ENCODE measurements around the gene RFPL4AL1.
"Not testable (repeated sequence)": the region's sequence is repeated elsewhere in the genome, so short reads cannot be mapped to it uniquely, and the experiment has no call there.

RFPL4AL1 gene

DNA sequence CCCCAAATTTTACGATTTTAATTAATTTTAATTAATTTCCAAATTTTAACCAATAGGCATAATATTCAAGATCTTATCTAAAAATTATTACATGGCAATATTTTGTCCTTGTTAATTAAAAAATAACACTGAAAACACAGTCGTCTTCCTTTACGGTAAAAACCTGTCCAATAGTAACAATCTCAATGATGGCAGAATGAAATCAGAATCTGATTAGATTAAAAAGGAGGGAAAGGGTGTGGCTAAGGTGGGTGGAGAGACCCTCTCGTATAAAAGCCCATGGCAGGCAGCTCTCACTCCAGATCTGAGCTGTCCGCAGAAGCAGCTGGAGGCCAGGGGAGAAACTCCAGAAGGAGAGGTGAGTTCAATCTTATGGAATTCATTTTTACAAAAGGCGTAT lies at the start of gene RFPL4AL1:
RFPL4AL1 (plus strand) TSS at position 301 of the 400 bp plus-strand sequence. CDS start 2,687 bp downstream, outside the sequence.
- H3K27me3 Mint-ChIP-seq: peaks cover 20% of the 10 kb centered on the region
- H3K27ac Mint-ChIP-seq; H3K36me3 Mint-ChIP-seq; H3K4me3 Mint-ChIP-seq; H3K4me1 Mint-ChIP-seq (ENCODE audit: low read depth); H3K9me3 Mint-ChIP-seq (ENCODE audit: low read depth): not testable (repeated sequence)

DNA sequence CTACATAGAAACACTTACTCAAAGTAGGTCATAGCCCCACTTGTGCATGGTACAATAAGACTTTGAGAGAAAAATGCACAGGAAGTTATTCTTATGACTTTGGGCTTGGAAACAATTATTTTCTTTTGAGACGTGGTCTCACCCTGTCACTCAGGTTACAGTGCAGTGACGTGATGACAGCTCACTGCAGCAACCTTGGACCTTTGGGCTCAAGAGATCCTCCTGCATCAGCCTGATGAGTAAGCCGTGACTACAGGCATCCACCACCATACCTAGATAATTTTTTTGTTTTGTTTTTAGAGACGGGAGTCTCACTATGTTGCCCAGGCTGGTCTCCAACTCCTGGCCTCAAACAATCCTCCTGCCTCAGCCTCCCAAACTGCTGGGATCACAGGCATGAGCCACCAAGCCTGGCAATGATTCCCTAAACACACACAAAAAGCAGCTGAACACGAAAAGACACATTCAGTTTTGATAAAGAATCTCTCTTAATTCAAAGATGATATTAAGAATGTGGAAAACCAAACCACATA lies 48.6 kb upstream of the RFPL4AL1 start:
- no peak overlapping the region for H3K4me3 Mint-ChIP-seq
- H3K9me3 Mint-ChIP-seq (ENCODE audit: low read depth): peaks cover 8% of the 10 kb centered on the region
- H3K4me1 Mint-ChIP-seq (ENCODE audit: low read depth): no peaks in the 10 kb centered on the region
- H3K27ac Mint-ChIP-seq: no peak overlapping the region
- peaks cover 3% of the 10 kb centered on the region for H3K36me3 Mint-ChIP-seq
- H3K27me3 Mint-ChIP-seq: peaks cover 43% of the 10 kb centered on the region

DNA sequence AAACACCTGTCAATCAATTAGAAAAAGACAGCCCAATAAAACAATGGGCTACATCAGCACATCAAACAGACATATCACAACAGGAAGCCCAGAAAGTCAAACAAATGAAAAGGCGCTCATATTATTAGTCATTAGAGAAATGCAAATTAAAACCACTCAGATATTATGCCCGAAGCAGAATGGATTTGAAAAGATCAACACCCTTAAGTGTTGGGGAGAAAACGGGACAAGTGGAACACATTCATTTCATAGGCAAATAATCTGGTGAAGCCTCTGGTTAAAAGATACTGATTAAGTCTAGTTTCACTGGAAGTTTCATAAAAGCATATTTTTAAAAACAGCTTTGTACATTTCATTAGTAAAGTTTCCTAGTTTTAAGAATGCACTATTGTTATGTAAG lies 48.1 kb upstream of the RFPL4AL1 start:
- Mint-ChIP-seq H3K27me3 (peaks cover 45% of the 10 kb centered on the region), H3K4me3 (no peak overlapping the region)

DNA sequence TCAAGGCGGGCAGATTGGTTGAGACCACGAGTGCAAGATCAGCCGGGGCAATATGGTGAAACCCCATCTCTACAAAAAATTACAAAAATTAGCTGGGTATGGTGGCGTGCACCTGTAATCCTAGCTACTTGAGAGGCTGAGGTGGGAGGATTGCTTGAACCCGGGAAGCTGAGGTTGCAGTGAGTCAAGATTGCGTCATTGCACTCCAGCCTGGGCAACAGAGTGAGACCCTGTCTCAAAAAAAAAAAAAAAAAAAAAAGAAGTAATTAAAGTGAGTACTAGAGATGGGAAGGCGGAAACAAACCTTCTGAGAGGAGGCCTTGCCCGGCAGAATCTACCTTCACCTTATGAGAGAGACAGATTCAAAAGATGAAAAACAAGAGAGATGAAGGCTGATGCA lies 45.4 kb upstream of the RFPL4AL1 start:
- H3K9me3 Mint-ChIP-seq (ENCODE audit: low read depth): peaks cover 8% of the 10 kb centered on the region
- H3K27ac Mint-ChIP-seq: no peak overlapping the region
- no peak overlapping the region for H3K4me3 Mint-ChIP-seq
- peaks cover 3% of the 10 kb centered on the region for H3K36me3 Mint-ChIP-seq
- no peaks in the 10 kb centered on the region for H3K4me1 Mint-ChIP-seq (ENCODE audit: low read depth)
- peaks cover 30% of the 10 kb centered on the region for H3K27me3 Mint-ChIP-seq

More for the DNA sequence above, 48.1 kb upstream of the RFPL4AL1 start:
- H3K36me3 Mint-ChIP-seq: peaks cover 3% of the 10 kb centered on the region
- no peaks in the 10 kb centered on the region for H3K4me1 Mint-ChIP-seq (ENCODE audit: low read depth)
- peaks cover 8% of the 10 kb centered on the region for H3K9me3 Mint-ChIP-seq (ENCODE audit: low read depth)
- H3K27ac Mint-ChIP-seq: no peak overlapping the region

DNA sequence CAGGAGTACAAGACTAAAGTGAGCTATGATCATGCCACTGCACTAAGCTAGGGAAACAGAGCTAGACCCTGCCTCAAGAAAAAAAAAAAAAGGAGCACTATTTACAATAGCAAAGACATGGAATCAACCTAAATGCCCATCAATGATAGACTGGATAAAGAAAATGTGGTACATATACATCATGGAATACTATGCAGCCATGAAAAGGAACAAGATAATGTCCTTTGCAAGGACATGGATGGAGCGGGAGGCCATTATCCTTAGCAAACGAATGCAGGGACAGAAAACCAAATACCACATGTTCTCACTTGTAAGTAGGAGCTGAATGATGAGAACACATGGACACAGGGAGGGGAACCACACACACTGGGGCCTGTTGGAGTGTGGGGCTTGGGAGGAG lies 38.5 kb upstream of the RFPL4AL1 start:
- H3K4me3 Mint-ChIP-seq; H3K27ac Mint-ChIP-seq; H3K27me3 Mint-ChIP-seq; H3K4me1 Mint-ChIP-seq (ENCODE audit: low read depth); H3K9me3 Mint-ChIP-seq (ENCODE audit: low read depth); H3K36me3 Mint-ChIP-seq: not testable (repeated sequence)

DNA sequence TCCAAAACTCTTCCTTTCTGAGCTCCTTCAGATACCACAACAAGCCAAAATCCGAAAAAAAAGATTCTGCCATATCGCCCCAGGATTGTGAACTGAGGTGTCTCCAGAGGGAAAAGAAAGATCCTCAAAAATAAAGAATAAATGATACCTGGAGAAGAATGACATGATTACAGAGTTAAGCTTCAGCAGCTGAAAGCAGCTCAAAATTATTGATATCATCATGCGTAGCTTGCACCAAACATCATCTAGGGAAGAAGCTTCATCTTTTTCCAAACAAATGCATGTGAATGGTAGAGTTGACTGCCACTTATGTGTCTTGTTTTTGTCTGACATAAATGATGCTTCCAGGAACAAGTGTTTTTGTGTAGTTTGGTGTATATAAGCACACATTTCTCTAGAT lies 30.6 kb upstream of the RFPL4AL1 start, which contains the start of gene NLRP9:
NLRP9 (minus strand) TSS at position 101 of the 400 bp plus-strand sequence; CDS start at position 73, 28 bp downstream.
- no peak within 1 kb of the TSS for H3K4me3 Mint-ChIP-seq
- no peaks in the 10 kb centered on the region for H3K9me3 Mint-ChIP-seq (ENCODE audit: low read depth)
- peaks cover 13% of the 10 kb centered on the region for H3K27me3 Mint-ChIP-seq
- H3K4me1 Mint-ChIP-seq (ENCODE audit: low read depth): no peaks in the 10 kb centered on the region
- H3K27ac Mint-ChIP-seq: no peak within 1 kb of the TSS
- no peaks in the 10 kb centered on the region for H3K36me3 Mint-ChIP-seq

DNA sequence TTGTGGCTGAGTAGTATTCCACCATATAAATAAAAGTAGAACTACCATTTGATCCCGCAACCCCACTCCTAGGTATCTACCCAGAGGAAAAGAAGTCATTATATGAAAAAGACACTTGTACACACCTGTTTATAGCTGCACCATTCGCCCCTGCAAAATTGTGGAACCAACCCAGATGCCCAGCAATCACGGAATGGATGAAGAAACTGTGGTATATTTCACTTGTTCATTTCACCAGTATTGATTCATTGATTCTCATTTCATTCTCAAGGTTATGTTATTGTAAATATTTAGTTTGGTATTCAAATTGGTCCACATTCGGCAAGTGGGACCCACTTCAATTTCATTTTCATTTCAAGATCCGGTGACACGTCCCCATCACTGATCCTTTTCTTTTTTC lies 18.2 kb upstream of the RFPL4AL1 start:
- no peaks in the 10 kb centered on the region for H3K36me3 Mint-ChIP-seq
- no peaks in the 10 kb centered on the region for H3K4me1 Mint-ChIP-seq (ENCODE audit: low read depth)
- no peak overlapping the region for H3K27ac Mint-ChIP-seq
- H3K4me3 Mint-ChIP-seq: no peak overlapping the region
- peaks cover 9% of the 10 kb centered on the region for H3K27me3 Mint-ChIP-seq
- no peaks in the 10 kb centered on the region for H3K9me3 Mint-ChIP-seq (ENCODE audit: low read depth)

DNA sequence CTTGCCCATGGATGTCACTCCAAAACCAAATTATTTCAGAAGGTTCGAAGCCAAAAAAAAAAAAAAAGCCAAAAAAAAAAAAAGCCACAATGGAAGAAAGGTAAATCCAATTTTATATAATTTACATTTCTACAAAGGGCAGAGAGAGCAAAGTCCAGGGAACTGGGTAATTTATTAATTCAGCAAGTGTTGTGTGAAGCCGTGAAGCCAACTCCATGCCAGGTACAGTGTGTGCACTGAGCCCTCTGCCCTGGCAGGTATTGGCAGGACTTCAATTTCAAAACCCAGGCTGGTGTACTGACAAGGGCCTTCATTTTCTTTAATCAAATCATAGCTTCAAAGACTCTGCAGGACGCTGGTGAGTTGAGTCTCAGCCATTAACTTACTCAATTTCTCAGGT lies 15.5 kb upstream of the RFPL4AL1 start:
- no peak overlapping the region for H3K4me3 Mint-ChIP-seq
- no peaks in the 10 kb centered on the region for H3K9me3 Mint-ChIP-seq (ENCODE audit: low read depth)
- peaks cover 9% of the 10 kb centered on the region for H3K27me3 Mint-ChIP-seq
- no peaks in the 10 kb centered on the region for H3K36me3 Mint-ChIP-seq
- no peak overlapping the region for H3K27ac Mint-ChIP-seq
- H3K4me1 Mint-ChIP-seq (ENCODE audit: low read depth): no peaks in the 10 kb centered on the region

DNA sequence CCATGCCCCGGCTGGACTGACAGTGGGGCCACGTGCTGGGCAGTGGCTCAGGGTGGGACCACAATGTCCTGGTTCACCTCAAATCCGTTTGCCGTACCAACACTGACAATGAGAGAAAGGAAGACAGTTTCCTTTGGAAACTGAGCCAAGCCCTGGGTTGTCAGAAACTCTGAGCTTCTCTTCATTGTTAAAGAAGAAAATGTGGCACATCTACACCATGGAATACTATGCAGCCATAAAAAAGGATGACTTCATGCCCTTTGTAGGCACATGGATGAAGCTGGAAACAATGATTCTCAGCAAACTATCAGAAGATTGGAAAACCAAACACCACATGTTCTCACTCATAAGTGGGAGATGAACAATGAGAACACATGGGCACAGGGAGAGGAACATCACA lies 12.1 kb upstream of the RFPL4AL1 start:
- H3K4me3 Mint-ChIP-seq; H3K27ac Mint-ChIP-seq; H3K36me3 Mint-ChIP-seq; H3K4me1 Mint-ChIP-seq (ENCODE audit: low read depth); H3K9me3 Mint-ChIP-seq (ENCODE audit: low read depth): not testable (repeated sequence)
- peaks cover 18% of the 10 kb centered on the region for H3K27me3 Mint-ChIP-seq

DNA sequence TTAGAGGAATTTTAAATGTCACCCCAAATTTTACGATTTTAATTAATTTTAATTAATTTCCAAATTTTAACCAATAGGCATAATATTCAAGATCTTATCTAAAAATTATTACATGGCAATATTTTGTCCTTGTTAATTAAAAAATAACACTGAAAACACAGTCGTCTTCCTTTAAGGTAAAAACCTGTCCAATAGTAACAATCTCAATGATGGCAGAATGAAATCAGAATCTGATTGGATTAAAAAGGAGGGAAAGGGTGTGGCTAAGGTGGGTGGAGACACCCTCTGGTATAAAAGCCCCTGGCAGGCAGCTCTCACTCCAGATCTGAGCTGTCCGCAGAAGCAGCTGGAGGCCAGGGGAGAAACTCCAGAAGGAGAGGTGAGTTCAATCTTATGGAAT lies 10.1 kb upstream of the RFPL4AL1 start, which contains the start of gene RFPL4A:
RFPL4A (plus strand) TSS at position 301 of the 400 bp plus-strand sequence. CDS start 2,704 bp downstream, outside the sequence.
- not testable (repeated sequence) for H3K27ac Mint-ChIP-seq; H3K9me3 Mint-ChIP-seq (ENCODE audit: low read depth); H3K36me3 Mint-ChIP-seq; H3K4me3 Mint-ChIP-seq; H3K4me1 Mint-ChIP-seq (ENCODE audit: low read depth)
- peaks cover 15% of the 10 kb centered on the region for H3K27me3 Mint-ChIP-seq

DNA sequence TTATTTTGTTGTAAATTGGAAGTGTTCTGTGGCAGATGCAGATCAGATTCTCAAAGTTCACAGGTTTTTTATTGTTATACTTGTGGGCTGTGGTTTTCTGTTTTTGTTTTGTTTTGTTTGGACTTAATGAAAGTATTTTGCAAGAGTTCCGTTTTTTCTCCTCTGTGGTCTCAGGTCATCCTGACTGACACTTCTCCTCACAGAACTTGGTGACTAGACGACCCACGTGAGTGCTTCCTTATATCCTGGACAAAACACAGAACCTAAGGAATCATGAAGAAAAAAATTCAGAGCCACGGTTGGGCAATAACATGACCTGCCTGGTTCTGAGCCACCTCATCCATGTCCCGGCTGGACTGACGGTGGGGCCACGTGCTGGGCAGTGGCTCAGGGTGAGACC lies 2.5 kb upstream of the RFPL4AL1 start:
- Mint-ChIP-seq H3K27me3 (peaks cover 21% of the 10 kb centered on the region), H3K4me3 (no peak overlapping the region), H3K27ac (no peak overlapping the region), H3K9me3 (ENCODE audit: low read depth) (peaks cover 5% of the 10 kb centered on the region), H3K36me3 (peaks cover 2% of the 10 kb centered on the region), H3K4me1 (ENCODE audit: low read depth) (no peaks in the 10 kb centered on the region)

DNA sequence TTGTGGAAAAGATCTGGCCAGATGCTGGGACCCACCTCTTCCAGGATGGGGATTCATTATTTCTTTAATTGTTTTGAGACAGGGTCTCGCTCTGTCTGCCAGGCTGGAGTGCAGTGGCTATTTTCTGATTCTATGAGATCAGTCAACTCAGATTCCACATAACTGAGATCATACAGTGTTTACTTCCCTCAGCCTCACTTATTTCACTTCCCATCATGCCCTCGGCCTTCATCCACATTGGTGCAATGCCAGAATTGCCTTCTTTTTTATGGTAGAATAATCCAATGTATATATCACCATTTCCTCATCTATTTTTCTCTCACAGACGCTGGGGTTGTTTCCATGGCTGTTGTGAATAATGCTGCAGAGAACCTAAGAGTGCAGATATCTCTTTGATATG lies 714 bp downstream of the RFPL4AL1 start:
- not testable (repeated sequence) for H3K9me3 Mint-ChIP-seq (ENCODE audit: low read depth); H3K4me1 Mint-ChIP-seq (ENCODE audit: low read depth); H3K36me3 Mint-ChIP-seq; H3K4me3 Mint-ChIP-seq; H3K27ac Mint-ChIP-seq
- H3K27me3 Mint-ChIP-seq: peaks cover 20% of the 10 kb centered on the region

DNA sequence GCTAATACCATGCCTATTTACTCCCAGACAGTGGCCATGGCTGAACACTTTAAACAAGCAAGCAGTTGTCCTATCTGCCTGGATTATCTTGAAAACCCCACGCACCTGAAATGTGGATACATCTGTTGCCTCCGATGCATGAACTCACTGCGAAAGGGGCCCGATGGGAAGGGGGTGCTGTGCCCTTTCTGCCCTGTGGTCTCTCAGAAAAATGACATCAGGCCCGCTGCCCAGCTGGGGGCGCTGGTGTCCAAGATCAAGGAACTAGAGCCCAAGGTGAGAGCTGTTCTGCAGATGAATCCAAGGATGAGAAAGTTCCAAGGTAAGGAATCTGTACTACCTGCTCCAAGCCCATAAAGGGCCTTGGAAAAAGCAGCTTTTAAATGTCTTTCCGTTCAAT lies 8.6 kb downstream of the RFPL4AL1 start:
- Mint-ChIP-seq H3K4me3 (no peak overlapping the region), H3K27me3 (peaks cover 33% of the 10 kb centered on the region), H3K4me1 (ENCODE audit: low read depth) (no peaks in the 10 kb centered on the region), H3K27ac (no peak overlapping the region), H3K9me3 (ENCODE audit: low read depth) (no peaks in the 10 kb centered on the region), H3K36me3 (no peaks in the 10 kb centered on the region)

DNA sequence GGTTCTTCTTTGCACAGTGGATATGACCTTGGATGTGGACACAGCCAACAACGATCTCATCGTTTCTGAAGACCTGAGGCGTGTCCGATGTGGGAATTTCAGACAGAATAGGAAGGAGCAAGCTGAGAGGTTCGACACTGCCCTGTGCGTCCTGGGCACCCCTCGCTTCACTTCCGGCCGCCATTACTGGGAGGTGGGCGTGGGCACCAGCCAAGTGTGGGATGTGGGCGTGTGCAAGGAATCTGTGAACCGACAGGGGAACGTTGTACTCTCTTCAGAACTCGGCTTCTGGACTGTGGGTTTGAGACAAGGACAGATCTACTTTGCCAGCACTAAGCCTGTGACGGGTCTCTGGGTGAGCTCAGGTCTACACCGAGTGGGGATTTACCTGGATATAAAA lies 9.4 kb downstream of the RFPL4AL1 start:
- H3K9me3 Mint-ChIP-seq (ENCODE audit: low read depth): no peaks in the 10 kb centered on the region
- no peak overlapping the region for H3K4me3 Mint-ChIP-seq
- no peaks in the 10 kb centered on the region for H3K4me1 Mint-ChIP-seq (ENCODE audit: low read depth)
- peaks cover 37% of the 10 kb centered on the region for H3K27me3 Mint-ChIP-seq
- no peaks in the 10 kb centered on the region for H3K36me3 Mint-ChIP-seq
- no peak overlapping the region for H3K27ac Mint-ChIP-seq

DNA sequence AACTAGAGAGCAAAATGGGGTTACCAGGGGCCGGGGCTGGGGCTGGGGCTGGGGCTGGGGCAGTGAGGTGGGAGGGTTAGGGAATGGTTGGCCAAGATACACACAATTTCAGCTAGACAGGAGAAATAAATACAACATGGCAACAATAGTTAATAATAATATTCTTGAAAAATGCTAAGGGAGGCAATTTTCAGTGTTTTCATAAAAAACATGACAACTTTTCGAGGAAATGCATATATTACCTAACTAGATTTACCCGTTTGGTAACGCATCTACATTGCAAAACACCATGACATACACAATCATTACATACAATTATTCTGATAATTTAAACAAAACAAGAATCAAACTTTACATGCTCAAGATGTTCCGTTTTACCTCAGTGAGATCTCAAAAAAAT lies 12.2 kb downstream of the RFPL4AL1 start:
- H3K27ac Mint-ChIP-seq: no peak overlapping the region
- no peaks in the 10 kb centered on the region for H3K9me3 Mint-ChIP-seq (ENCODE audit: low read depth)
- no peak overlapping the region for H3K4me3 Mint-ChIP-seq
- H3K36me3 Mint-ChIP-seq: no peaks in the 10 kb centered on the region
- no peaks in the 10 kb centered on the region for H3K4me1 Mint-ChIP-seq (ENCODE audit: low read depth)
- H3K27me3 Mint-ChIP-seq: peaks cover 35% of the 10 kb centered on the region

DNA sequence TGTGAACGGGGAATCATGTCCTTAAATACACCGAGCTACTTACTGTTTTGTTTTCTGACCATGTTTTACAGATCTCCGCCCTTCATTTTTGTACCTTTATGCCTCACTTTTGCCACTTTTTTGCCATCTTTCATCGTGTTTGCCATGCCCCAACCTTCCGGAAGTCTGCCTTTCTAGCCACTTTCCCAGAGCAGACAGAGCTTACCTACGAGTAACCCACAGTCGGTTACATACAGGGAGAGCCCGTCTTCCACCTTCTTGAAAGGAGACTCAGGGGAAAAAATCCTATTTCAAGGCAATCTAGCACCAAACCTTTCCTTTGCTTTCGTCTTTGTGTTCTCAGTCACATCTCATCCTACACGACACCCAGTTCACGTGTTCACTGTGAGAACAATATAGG lies 26.1 kb downstream of the RFPL4AL1 start:
- Mint-ChIP-seq H3K36me3 (peaks cover 2% of the 10 kb centered on the region), H3K4me3 (no peak overlapping the region), H3K27me3 (peaks cover 20% of the 10 kb centered on the region), H3K27ac (no peak overlapping the region), H3K4me1 (ENCODE audit: low read depth) (no peaks in the 10 kb centered on the region), H3K9me3 (ENCODE audit: low read depth) (no peaks in the 10 kb centered on the region)

All from activated naive CD8-positive, alpha-beta T cell (primary cell).